Measurements from ENCODE around the gene PALLD. TPM values are rescaled to one million over a fixed set of nuclear protein-coding genes. Genes with fewer than 3 reads are reported as not detected.
"Not testable (repeated sequence)": the region's sequence is repeated elsewhere in the genome, so short reads cannot be mapped to it uniquely, and the experiment has no call there.

The PALLD gene
- total RNA-seq, 1 donor from 2014 or later, result 8.9 TPM

DNA sequence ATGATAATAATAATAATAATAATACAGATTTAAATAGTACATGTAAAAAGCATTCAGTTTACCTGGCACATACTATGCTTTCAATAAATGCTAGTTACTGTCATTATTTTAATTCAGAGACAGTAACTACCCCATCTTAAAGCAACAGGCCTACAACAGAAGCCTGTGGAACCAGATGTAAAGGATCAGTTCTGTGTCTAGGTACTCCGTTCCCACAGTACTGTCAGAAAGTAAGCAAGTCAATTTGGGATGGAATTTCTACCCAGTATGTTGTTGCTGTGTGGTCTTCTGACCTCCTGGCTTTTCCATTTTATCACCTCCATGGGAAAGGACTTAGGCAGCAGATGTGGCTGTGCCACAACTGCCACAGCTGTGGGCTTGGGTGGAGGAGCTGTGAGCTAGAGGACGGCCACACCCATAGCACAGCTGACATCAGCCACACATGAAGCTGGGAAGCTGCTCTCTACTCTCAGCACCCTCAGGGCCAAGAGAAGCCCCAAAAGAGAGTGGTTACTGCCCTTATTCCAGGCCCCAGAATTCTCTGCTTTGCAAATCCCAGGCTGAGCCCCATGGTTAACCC lies 410.4 kb downstream of the PALLD start:
- DNase-seq (ENCODE audit: low spot score) (no peak), ATAC-seq (peak; percentile 34)

DNA sequence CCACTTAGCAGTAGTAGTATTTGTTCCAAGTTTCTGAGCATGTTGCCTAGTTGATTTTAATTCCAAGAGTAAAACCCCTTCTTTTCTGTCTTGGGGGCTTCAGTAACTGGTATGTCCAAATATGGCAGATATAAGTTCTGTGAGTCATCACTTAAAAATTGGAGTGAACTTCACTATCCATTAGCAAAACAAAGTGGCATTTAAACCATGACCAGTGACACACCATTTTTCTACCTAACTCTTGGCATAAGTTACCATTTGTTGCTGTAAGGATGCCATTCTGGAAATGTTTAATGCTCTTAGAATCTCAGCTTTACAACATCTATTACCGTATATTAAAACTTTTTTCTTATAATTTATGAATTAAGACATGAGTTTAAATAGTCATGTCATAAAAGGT lies 411.2 kb downstream of the PALLD start:
- ATAC-seq (no peak), DNase-seq (ENCODE audit: low spot score) (no peak)

DNA sequence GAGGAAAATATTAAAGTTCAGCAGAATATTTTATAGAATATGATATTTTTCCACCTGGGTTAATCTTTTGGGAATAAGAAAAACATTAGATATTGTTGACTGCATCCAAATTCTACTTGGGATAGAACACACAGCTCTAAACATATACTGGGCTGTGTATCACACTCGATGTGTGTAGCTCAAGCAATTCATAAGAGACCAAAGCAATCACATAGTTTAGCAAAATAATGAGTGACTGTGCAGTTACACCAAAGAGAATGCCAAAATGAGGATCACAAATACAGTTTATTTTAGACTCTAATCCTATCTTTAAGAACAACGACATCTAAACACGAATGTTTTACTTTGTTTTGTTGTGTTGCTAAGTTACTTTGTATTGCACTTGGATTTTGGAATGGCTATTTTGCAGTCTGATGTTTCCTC lies 412.0 kb downstream of the PALLD start:
- DNase-seq (ENCODE audit: low spot score), result no peak
- ATAC-seq, result no peak

DNA sequence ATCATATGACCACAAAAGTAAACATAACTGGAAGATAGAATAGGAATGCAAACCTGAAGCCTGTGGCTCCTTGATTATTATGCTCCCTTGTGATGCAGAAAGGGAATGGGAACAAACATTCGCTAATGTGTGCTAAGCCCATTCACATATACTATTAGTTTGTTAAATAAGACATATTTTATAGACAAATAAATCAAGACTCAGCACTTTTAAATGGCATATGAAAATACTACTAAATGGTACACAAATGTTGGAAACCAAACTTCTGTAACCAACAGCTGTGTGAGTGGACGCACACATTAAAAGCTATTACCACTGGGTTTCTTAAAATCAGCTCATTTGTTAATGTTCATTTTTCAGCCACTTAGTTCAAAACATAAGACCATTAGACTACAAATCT lies 417.2 kb downstream of the PALLD start:
- DNase-seq (ENCODE audit: low spot score), result no peak
- ATAC-seq, result no peak

DNA sequence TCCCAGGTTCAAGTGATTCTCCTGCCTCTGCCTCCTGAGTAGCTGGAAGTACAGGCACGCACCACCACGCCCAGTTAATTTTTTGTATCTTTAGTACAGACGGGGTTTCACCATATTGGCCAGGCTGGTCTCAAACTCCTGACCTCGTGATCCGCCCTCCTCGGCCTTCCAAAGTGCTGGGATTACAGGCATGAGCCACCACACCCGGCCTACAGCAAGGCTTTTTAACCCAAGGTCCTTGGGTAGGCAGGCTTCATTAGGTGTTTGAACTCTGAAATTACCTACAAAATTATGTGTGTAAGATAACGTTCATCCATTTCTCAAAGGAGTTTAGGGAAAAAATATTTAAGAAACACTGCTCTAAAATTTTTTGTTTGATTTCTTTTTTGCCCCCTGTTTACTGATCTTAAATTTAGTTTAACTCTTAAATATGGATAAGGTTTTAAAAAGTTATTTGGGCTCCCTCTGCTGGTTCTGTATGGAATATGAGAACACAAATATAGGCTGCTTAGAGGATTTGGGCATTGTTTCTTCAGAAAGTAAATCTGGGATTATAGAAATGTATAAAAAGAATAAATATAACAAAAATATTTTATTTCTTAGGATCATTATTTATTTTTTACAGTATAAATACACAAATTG lies 420.4 kb downstream of the PALLD start:
- ATAC-seq, result peak; percentile 42
- no peak for DNase-seq (ENCODE audit: low spot score)

DNA sequence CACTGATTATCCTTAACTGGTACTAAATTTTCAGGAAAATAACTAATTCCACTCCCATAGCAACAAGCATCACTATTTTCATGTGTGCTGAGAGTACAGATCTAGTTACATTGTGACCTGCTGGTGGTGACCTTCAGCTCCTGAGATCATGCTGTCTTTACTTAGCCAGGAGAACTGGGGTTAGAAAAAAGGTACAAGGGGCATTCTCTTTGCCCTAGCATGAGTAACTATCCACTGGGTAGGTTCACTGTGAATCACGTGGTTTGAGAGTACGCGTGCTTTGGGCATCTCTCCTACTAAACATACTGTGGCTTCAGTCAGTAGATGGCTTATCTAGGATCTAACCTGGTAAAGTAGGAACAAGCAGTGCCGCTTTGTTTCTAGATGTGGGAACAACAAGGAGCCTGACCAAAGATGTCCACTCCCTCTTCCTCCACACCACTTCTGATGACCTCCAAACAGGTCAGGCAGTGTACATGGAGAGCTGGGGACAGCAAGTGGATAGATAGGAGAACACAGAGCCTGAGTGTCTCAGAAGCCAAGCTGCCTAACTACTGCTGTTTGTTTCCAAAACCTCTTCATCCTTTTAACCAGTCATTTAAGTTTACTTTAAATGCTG lies 423.0 kb downstream of the PALLD start:
- DNase-seq (ENCODE audit: low spot score) (peak; percentile 56), ATAC-seq (peak; percentile 90)

DNA sequence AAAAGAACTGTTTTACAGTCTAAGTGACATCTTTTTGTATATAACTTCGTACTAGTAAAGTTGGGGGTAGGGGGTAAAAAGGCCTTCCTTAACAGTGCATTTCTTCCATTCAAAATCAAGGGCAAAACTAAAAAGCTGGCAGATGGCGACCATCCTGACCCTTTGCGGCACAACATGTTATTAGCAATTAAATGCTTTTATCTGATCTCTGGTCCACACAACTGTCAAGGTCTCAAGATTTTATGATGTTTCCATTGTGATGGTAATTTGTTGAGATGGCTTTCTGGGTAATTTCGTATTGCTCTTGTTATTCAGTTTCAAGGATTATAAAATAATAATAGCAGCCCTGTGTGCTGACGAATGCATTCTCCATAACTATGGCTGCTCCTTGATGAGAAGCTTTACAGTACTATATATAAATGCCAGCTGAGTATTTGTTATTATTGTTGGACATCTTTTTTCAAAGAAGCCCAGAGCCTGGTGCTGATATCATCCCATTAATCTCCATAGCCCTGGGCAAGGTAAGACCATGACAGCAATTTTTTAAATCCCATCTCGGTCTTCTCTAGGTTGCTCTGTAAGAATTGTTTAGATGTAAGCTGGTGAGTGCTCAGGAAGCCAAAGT lies 423.7 kb downstream of the PALLD start:
- DNase-seq (ENCODE audit: low spot score), result no peak
- ATAC-seq, result no peak

DNA sequence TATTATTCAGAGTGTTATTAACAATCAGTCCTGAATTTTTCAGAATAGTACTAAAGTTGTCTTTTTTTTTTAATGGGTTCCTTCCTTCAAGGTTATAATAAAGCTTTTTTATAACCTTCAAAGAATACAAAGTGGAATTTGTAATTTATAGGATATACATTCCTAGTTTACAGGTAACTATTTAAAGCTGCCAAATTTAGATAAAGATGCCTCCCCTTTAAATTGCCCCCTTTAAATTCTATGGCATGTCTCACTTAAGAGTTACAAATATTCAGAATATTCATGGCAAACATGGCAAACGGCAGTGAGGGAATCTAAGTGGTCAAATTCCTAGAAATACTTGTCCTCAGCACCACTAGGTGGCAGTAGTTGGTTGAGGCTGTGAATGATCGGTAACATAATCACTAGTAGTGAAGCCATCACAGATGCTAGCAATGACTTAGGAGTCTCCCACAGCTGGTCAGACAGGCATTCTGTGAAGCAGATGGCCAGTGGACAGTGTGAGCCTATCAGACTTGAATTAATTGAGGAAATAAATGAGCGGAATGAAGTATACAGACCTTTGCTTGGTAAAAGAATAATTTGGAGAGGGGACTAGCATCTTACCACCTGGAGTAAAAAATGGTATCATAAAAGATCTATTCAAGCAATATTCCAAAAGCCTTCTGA lies 426.8 kb downstream of the PALLD start:
- ATAC-seq (peak; percentile 87), DNase-seq (ENCODE audit: low spot score) (peak; percentile 56)

DNA sequence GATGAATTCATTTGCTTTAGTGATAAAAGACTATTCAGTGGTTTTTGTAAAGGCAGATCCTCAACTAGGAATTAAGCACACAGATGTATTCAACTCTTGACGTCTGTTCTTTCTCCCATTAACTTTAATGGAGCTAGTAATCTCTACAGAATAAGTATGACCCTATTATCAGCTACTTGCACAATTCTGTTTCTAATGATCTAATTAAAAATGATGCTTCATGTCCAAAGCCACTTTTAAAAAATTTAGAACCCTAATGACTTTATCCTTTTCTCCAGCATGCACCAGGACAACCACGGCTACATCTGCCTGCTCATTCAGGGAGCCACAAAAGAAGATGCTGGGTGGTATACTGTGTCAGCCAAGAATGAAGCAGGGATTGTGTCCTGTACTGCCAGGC lies 427.8 kb downstream of the PALLD start:
- no peak for ATAC-seq
- no peak for DNase-seq (ENCODE audit: low spot score)

DNA sequence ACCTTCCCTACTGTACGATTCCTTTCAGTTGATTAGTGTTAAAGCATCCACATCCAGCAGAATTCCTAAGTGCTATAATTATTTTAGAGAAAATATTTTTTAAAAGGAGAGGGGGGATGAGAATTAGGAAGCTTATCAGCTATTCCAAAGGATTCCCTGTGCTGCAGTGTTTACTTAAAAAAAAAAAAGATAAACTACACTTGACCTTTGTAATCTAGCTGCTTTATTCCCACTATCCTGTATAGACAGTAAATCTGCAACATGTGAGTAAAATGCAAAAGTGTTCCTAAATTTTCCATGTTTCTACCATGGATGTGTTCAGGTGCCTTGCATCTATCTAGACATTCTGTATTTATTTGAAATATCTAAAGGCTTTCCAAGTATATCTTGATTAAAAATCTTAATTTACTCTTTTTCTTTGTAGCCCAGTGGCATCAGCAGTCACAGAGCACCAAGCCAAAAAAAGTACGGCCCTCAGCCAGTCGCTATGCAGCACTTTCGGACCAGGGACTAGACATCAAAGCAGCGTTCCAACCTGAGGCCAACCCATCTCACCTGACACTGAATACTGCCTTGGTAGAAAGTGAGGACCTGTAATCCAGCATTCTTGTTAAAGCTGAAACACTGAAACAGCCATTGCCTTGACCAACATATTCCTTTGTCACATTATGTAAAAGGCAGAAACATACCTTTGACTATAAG lies 429.1 kb downstream of the PALLD start:
- ATAC-seq, result peak; percentile 58

DNA sequence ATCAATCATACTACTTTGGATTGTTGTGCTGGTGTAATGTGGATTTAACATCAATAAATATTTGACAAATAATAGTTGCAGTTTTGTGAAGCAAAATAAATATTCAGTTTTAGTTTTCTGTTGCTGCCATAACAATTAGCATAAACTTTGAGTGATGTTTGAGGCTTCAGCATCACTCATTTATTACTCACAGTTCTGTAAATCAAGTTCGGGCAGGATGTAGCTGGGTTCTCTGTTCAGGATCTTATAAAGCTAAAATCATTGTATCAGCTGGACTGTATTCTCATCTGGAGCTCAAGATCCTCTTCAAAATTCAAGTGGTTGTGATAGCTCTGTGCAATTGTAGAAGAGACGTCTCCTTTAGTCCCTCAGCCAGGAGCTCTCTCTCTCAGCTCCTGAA lies 431.5 kb downstream of the PALLD start:
- DNase-seq (ENCODE audit: low spot score) (no peak), ATAC-seq (no peak)

More for the DNA sequence above, 429.1 kb downstream of the PALLD start:
- DNase-seq (ENCODE audit: low spot score), result no peak

DNA sequence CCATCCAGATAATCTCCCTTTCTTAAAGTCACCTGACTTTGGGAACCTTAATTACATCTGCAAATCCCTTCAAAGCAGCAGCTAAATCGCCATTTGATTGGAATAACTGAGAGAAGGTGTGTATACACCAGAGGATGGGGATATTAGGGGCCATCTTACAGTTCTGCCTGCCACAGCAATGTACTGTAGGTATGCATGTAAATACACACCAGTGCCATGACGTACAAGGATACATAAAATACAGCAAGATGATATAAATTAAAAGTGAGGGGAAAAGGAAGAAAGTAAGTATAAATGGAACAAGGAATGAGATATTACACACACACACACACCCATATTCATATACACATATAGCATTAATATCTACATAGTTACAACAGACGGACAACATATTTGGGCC lies 432.0 kb downstream of the PALLD start:
- DNase-seq (ENCODE audit: low spot score), result no peak
- ATAC-seq, result no peak

DNA sequence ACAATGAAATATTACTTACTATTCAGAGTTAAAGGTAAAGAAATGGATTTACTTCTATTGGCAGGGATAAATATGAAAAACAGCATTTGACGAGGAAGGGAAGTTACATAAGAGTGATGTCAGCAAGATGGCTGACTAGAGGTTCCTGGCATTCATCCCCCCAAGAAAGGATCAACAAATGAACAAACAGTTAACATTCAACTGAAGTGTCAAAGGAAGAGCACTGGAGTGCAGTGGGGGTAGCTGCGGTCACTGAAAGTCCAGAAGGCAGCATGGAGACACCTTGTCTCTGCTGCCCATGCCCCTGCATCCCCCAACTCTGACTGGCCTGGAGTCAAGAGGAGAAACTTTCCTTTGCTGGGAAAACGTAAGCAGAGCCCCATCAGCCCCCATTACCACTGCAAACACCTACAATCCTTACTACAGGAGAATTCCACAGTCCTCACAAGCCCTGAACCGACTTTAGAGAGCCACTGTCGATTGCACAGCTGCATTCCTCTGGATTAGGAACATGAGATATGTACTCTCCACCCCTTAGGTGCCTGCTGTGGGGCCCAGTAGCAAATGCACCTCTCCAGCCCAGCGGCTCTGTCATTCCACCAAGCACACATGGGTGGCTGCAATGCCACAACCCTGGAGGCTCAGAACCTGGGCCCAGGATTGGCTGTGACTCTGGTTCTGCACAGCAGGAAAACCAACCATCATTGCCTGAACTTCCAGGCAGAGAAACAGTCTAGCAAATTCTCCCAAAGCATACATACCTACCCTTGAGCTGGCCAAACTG lies 433.8 kb downstream of the PALLD start:
- DNase-seq (ENCODE audit: low spot score) (no peak), ATAC-seq (no peak)

DNA sequence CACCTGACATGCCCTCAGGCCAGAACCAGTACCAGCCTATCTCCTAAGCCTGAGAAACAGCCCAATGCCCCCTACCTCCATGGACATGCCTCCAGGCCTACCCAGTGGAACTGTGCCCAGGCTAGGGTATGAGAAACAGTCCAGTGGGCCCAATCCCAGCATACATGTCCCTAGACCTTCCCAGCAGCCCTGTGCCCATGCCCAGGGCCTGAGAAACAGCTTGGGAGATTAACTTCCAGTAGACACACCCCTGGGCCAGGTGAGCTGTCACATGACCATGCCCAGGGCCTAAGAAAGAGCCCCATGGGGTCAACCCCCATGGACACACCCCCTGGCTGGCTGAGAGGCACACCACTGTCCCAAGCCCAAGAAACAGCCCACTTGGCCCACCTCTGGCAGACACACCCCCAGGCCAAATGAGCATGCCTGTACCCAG lies 434.4 kb downstream of the PALLD start:
- ATAC-seq, result no peak

DNA sequence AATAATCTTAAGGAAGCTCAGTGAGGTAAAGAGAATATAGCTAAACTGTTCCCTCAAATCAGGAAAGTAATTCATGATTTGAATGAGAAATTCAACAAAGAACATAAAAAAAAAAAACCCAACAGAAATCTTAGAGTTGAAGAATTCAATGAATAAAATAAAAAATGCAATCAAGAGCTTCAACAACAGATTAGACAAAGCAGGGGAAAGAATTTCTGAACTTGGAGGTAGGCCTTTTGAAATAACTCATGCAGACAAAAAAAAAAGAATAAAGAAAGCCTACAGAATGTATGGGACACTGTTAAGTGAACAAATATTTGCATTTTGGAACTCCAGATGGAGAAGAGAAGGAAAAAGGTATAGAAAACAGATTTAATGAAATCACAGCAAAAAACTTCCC lies 435.3 kb downstream of the PALLD start:
- DNase-seq (ENCODE audit: low spot score) (no peak), ATAC-seq (no peak)

More for the DNA sequence above, 434.4 kb downstream of the PALLD start:
- no peak for DNase-seq (ENCODE audit: low spot score)

DNA sequence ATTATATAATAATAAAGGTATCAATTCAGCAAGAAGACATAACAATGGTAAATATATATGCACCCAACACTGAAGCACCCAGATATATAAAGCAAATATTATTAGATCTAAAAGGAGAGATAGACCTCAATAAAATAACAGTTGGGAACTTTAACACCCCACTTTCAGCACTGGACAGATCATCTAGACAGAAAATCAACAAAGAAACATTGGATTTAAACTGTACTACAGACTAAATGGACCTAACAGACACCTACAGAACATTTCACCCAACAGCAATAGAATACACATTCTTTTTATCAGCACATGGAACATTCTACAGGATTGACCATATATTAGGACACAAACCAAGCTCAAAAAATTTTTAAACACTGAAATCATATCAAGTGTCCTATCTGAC lies 436.6 kb downstream of the PALLD start:
- ATAC-seq (no peak), DNase-seq (ENCODE audit: low spot score) (no peak)

DNA sequence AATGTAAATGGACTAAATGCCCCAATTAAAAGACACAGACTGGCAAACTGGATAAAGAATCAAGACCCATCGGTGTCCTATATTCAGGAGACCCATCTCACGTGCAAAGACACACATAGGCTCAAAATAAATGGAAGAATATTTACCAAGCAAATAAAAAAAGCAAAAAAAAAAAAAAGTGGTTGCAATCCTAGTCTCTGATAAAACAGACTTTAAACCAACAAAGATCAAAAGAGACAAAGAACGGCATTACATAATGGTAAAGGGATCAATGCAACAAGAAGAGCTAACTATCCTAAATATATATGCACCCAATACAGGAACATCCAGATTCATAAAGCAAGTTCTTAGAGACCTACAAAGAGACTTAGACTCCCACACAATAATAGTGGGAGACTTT lies 440.6 kb downstream of the PALLD start:
- not testable (repeated sequence) for ATAC-seq; DNase-seq (ENCODE audit: low spot score)

DNA sequence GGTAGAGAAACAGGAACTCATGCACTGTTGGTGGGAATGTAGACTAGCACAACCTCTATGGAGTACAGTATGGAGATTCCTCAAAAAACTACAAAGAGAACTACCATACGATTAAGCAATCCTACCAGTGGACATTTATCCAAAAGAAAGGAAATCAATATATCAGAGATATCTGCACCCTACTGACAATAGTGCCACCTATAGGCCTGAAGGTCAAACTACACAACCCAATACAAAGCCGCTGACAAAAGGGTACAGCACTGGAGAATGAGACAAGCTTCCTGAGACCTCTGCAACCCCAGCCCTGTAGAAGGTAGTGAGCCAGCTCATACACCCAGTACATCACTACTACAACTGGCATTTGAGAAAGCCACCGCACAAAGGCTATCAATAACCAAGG lies 446.1 kb downstream of the PALLD start:
- DNase-seq (ENCODE audit: low spot score) (no peak), ATAC-seq (peak; percentile 22)

DNA sequence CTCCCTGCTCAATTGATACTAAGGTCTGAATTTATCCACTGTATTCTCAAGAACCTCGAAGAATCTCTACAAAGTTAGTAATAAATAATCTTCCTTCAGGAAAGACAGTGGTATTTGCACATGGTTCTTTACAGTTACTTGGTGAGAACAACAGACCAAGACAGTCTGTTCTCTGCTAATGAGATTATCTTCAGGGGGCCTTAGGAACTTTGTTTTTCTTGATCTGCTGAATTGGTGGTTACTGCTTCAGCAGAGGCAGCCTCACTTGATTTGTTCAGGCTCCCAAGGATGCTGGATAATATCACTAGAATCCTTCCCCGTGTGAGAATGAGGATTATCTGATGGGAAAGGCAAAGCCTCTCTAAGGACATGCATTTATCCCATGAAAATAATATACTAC lies 448.4 kb downstream of the PALLD start:
- no peak for ATAC-seq
- no peak for DNase-seq (ENCODE audit: low spot score)

DNA sequence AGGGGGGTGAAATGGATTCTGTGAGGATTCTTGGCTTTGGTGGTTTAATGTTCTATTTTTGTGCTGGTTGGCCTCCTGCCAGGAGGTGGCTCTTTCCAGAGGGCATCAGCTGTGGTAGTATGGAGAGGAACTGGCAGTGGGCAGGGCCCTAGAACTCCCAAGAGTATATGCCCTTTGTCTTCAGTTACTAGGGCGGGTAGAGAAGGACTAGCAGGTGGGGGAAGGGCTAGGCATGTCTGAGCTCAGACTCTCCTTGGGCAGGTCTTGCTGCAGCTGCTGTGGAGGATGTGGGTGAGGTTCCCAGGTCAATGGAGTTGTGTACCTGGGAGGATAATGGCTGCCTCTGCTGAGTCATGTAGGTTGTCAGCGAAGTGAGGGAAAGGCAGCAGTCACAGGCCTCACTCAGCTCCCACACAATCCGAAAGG lies 456.0 kb downstream of the PALLD start:
- not testable (repeated sequence) for ATAC-seq; DNase-seq (ENCODE audit: low spot score)
